Cardiac muscle cell (in vitro differentiated cells and primary cell): ENCODE results near the gene SLC66A2. TPM values are rescaled to one million over a fixed set of nuclear protein-coding genes. Genes with fewer than 3 reads are reported as not detected.
"Not testable (repeated sequence)": the region's sequence is repeated elsewhere in the genome, so short reads cannot be mapped to it uniquely, and the experiment has no call there.

ENCODE experiments used
- DNase-seq, 2 donors: peaks; one replicate each; pipeline versions ENCODE4 v3.0.0 to v3.0.0-alpha.2; 2010 to 2017; ENCODE audit warnings: low read depth in 1 of 2, low spot score in 1 of 2
- H3K27ac ChIP-seq: fragments of 200-600 bp; sonication (generic); 2 replicates; pipeline ENCODE4 v1.5.1; 2016
- H3K27me3 ChIP-seq: fragments of 200-600 bp; sonication (generic); 2 replicates; pipeline ENCODE4 v1.6.0; 2016; ENCODE audit warnings: control low read depth
- H3K36me3 ChIP-seq: fragments of 200-600 bp; sonication (generic); 2 replicates; pipeline ENCODE4 v1.5.1; 2016; ENCODE audit warnings: control low read depth
- H3K4me1 ChIP-seq: fragments of 200-600 bp; sonication (generic); 2 replicates; pipeline ENCODE4 v1.8.1; 2017; ENCODE audit warnings: low read depth, mild to moderate bottlenecking, mixed run types
- H3K4me3 ChIP-seq: fragments of 200-600 bp; sonication (generic); 2 replicates; pipeline ENCODE4 v1.5.1; 2016; ENCODE audit warnings: mild to moderate bottlenecking
- H3K9me3 ChIP-seq: fragments of 200-600 bp; sonication (generic); 2 replicates; pipeline ENCODE4 v1.5.1; 2017; ENCODE audit warnings: low read depth, mild to moderate bottlenecking, control low read depth
- polyA plus RNA-seq: library from polyadenylated mRNA; unstranded; fragments of >200 nt; fragmentation: Nextera tagmentation; extraction: Ambion mirVana; gene quantifications from 2 replicates; pipeline ENCODE4 v1.2.1, GENCODE V29; 2016
- total RNA-seq: library from RNA; depleted of rRNA; stranded (reverse); fragments of >200 nt; gene quantifications from 2 replicates; pipeline ENCODE4 v1.2.3, GENCODE V29; 2016
- TF ChIP-seq, protein P1 (sequence below): IDR thresholded peaks from 2 replicates; pipeline ENCODE4 v1.5.1; 2012; ENCODE audit warnings: low read depth, mild to moderate bottlenecking, low read length

The SLC66A2 gene
- total RNA-seq: 28.6 and 43.9 TPM in 2 replicates
- polyA plus RNA-seq: 36.4 and 39.8 TPM in 2 replicates

DNA sequence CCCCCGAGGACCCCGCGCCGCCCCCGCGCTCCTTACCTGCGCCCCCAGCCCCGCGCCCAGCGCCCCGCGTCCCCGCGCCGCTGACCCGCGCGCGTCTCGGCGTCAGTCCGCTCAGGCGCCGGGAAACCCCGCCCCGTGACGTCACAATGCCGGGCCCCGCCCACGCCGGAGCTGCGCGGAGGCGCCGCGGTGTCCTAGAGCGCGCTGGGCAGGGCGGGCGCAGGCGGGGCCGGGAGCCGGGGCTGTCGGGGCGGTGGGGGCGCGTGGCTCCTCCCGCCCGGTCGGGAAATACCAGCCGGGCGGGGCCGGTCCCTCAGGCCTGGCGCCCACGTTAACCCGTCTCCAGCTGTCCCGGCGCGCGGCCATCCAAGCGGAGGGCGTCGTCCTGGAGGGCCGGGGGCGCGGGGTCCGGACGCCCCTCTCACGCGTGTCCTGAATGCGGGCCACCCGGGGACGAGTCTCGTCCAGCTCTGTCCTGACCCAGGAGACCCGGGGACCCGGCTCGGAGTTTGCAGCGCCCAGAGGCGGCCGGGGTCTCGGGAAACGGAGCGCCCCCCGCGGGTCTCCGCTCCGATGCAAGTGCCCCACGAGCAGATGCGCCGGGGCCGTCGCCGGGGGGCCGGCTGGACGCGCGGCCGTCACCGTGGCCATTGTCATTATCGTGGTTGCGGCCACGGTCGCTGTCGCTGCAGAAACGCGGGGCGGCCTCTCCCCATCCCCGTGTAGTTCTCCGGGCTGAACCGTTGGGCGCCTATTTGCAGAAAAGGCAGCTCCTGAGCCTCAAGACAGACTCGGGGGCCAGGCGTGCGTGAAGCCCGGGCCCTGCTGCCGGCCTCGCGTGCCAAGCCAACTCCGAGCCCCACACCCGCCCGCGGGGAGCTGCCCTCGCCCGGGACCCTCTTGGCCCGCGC, at the start of gene SLC66A2:
Gene SLC66A2 (minus strand): TSS at position 109 of the 911 bp plus-strand sequence. CDS start 727 bp downstream, outside the sequence.
- peak within 1 kb of the TSS; percentile 97 for H3K4me3 ChIP-seq
- no peak within 1 kb of the TSS for H3K27ac ChIP-seq
- H3K9me3 ChIP-seq: no peaks in the 10 kb centered on the region
- no peaks in the 10 kb centered on the region for H3K36me3 ChIP-seq
- peaks cover 13% of the 10 kb centered on the region for H3K27me3 ChIP-seq
- TF ChIP-seq, protein P1, sequence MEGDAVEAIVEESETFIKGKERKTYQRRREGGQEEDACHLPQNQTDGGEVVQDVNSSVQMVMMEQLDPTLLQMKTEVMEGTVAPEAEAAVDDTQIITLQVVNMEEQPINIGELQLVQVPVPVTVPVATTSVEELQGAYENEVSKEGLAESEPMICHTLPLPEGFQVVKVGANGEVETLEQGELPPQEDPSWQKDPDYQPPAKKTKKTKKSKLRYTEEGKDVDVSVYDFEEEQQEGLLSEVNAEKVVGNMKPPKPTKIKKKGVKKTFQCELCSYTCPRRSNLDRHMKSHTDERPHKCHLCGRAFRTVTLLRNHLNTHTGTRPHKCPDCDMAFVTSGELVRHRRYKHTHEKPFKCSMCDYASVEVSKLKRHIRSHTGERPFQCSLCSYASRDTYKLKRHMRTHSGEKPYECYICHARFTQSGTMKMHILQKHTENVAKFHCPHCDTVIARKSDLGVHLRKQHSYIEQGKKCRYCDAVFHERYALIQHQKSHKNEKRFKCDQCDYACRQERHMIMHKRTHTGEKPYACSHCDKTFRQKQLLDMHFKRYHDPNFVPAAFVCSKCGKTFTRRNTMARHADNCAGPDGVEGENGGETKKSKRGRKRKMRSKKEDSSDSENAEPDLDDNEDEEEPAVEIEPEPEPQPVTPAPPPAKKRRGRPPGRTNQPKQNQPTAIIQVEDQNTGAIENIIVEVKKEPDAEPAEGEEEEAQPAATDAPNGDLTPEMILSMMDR: peak; percentile 5
- peaks cover 7% of the 10 kb centered on the region for H3K4me1 ChIP-seq
- DNase-seq: peak; percentile 90 to 91

DNA sequence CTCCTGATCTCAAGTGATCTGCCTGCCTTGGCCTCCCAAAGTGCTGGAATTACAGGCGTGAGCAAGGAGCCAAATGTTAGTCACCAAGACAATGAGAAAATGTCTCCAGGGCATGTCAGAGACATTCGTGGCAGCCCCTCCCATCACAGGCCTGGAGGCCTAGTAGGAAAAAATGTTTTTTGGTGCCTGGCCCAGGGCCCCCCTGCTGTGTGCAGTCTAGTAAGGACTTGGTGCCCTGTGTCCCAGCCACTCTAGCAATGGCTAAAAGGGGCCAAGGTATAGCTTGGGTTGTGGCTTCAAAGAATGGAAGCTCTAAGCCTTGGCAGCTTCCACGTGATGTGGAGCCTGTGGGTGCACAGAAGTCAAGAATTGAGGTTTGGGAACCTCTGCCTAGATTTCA, 49.4 kb upstream of the SLC66A2 start:
- no peaks in the 10 kb centered on the region for H3K27me3 ChIP-seq
- no peak overlapping the region for H3K27ac ChIP-seq
- no peaks in the 10 kb centered on the region for H3K4me1 ChIP-seq
- H3K4me3 ChIP-seq: no peak overlapping the region
- H3K9me3 ChIP-seq: no peaks in the 10 kb centered on the region
- DNase-seq: no peak
- TF ChIP-seq, protein P1: no peak
- H3K36me3 ChIP-seq: no peaks in the 10 kb centered on the region

DNA sequence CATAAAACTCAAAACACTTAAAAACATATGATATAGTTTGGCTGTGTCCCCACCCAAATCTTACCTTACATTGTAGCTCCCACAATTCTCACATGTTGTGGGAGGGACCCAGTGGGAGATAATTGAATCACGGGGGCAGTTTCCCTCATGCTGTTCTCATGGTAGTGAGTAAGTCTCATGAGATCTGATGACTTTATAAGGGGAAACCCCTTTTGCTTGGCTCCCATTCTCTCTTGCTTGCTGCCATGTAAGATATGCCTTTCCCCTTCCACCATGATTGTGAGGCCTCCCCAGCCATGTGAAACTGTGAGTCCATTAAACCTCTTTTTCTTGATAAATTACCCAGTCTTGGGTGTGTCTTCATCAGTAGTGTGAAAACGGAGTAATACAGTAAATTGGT, 48.2 kb upstream of the SLC66A2 start:
- H3K36me3 ChIP-seq, H3K4me3 ChIP-seq, H3K27ac ChIP-seq, H3K4me1 ChIP-seq, H3K27me3 ChIP-seq, DNase-seq, H3K9me3 ChIP-seq: not testable (repeated sequence)

DNA sequence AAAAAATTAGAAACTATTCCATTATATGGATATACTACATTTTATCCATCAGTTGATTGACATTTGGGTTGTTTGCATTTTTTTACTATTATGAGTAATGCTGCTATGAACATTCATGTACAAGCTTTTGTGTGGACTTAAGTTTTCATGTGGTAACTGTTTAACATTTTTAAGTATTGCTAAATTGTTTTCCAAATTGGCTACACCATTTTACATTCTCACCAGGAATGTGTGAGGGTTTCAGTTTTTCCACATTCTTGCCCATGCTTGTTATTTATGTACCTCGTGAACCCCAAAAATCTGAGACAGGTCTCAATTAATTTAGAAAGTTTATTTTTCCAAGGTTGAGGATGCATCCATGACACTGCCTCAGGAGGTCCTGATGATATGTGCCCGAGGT, 40.0 kb upstream of the SLC66A2 start:
- Histone ChIP-seq H3K27me3 (no peaks in the 10 kb centered on the region), H3K4me3 (no peak overlapping the region), H3K27ac (no peak overlapping the region), H3K36me3 (no peaks in the 10 kb centered on the region), H3K4me1 (no peaks in the 10 kb centered on the region), H3K9me3 (no peaks in the 10 kb centered on the region)
- DNase-seq: no peak
- TF ChIP-seq, protein P1: no peak

DNA sequence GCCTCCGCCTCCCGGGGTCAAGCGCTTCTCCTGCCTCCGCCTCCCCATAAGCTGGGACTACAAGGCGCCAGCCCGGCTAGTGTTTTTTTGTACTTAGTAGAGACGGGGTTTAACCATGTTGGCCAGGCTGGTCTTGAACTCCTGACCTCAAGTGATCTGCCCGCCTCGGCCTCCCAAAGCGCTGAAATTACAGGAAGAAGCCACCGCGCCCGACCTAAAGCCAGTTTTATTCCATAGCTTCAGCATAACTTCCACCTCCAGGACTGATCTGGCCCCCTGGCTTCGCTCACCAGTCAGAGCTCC, 37.7 kb upstream of the SLC66A2 start:
- Histone ChIP-seq H3K9me3 (no peaks in the 10 kb centered on the region), H3K27me3 (no peaks in the 10 kb centered on the region), H3K4me3 (peak overlapping the region; percentile 84), H3K36me3 (no peaks in the 10 kb centered on the region), H3K27ac (peak overlapping the region; percentile 89), H3K4me1 (no peaks in the 10 kb centered on the region)
- TF ChIP-seq, protein P1: no peak
- no peak for DNase-seq

DNA sequence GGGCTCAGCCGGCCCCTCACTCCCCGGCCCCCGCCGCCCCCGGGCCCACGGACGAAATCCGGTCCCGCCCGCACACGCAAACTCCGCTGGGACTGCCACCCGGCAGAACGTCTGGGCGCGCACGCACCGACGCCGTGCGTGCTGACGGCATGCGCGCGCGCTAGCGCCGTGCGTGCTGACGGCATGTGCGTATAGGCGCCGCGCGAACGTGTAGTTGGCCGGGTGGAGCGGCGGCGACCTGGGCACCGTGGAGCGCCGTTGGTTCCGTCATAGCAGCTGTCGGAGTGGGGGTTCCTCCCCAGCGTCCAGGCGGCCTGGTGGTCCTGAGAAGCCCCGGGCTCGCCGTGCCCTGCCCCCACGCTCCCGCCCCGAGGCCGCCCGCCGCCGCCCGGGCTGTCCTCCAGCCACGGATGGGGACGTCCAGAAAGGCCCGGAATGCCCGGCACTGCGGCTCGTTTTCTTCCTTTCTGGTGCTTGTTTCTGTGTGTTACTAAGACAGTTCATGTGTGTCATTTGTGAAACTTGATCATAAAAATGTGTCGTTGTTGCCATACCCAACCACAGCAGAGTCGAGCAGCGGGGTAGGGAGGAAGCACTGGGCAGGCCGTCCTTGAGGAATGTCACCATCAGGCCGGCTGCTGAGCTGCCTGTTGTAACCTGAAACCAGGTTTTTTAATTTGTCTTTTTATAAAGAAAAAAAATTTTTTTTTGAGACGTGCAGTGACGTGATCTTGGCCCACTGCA, 37.2 kb upstream of the SLC66A2 start, which contains the start of gene TXNL4A:
Gene TXNL4A (minus strand): TSS at position 113 of the 744 bp plus-strand sequence. CDS start 171 bp downstream, outside the sequence.
- peak within 1 kb of the TSS; percentile 89 for H3K27ac ChIP-seq
- peak within 1 kb of the TSS; percentile 84 for H3K4me3 ChIP-seq
- TF ChIP-seq, protein P1: no peak
- no peaks in the 10 kb centered on the region for H3K9me3 ChIP-seq
- H3K27me3 ChIP-seq: no peaks in the 10 kb centered on the region
- peak; percentile 87 to 92 for DNase-seq
- no peaks in the 10 kb centered on the region for H3K36me3 ChIP-seq
- H3K4me1 ChIP-seq: no peaks in the 10 kb centered on the region
